HCT116 (cell line): ENCODE results near the gene CEBPA. TPM values are rescaled to one million over a fixed set of nuclear protein-coding genes. Genes with fewer than 3 reads are reported as not detected.
A peak's percentile ranks its signal among the peaks of the same experiment; 100 is the strongest.

Source experiments
- ATAC-seq: fragments of 200-7000 bp; cut with Tn5 transposase; 2 replicates; pipeline ENCODE4 v1.9.1; 2020; ENCODE audit warnings: mild to moderate bottlenecking, moderate library complexity
- BruUV-seq: library from RNA; stranded (reverse); fragments of 400-500 nt; replicated peaks from 2 replicates; lab custom pipeline; 2021; lab: Mats Ljungman, UMichigan
- CTCF ChIA-PET: fragments of 300-600 bp; sonication (Branson Sonifier 250); formaldehyde crosslinking; loops from one replicate; lab custom pipeline; 2021; ENCODE audit warnings: antibody characterized with exemption; lab: Charles Lee
- POLR2A ChIA-PET: fragments of 300-600, 350-600 bp; sonication (Branson Sonifier 250); formaldehyde crosslinking; loops from one replicate; lab custom pipeline; 2021; ENCODE audit warnings: antibody characterized with exemption; lab: Charles Lee
- RAD21 ChIA-PET, 2 experiments: fragments of 300-600 bp; sonication (Branson Sonifier 250); formaldehyde crosslinking; loops; one replicate each; lab custom pipeline; 2023; ENCODE audit warnings: low total read pairs in 2 of 2; ENCODE audit not compliant: uncharacterized antibody in 2 of 2, unreplicated experiment in 2 of 2, low non-redundant PET in 1 of 2; lab: Charles Lee
- DNase-seq: peaks from one replicate; pipeline ENCODE4 v3.0.0-alpha.2; 2010; ENCODE audit warnings: low read depth, low spot score
- H2AFZ ChIP-seq: fragments of 200-600 bp; shearing (Covaris generic), sonication (generic); 2 replicates; pipeline ENCODE4 v1.6.1; 2017; ENCODE audit warnings: low read depth, mixed run types, mixed read lengths, antibody characterized with exemption, low read length; ENCODE audit not compliant: poor library complexity, severe bottlenecking
- H3K27ac ChIP-seq: 2 replicates; pipeline ENCODE4 v1.5.1; 2012; ENCODE audit warnings: low read depth, low read length
- H3K27me3 ChIP-seq: fragments of 200-600 bp; sonication (generic); 2 replicates; pipeline ENCODE4 v1.6.1; 2016; ENCODE audit warnings: mixed run types, low read length, mixed read lengths; ENCODE audit not compliant: insufficient read depth
- H3K36me3 ChIP-seq, 2 experiments: fragments of 200-500 bp in 1 of 2; fragments of 200-600 bp in 1 of 2; sonication (Bioruptor generic) in 1 of 2; sonication (generic) in 1 of 2; 2 replicates each; pipeline versions ENCODE4 v1.5.1 to v1.6.1; 2014 to 2016; ENCODE audit warnings: low read length in 2 of 2, inconsistent platforms in 1 of 2, mixed read lengths in 1 of 2, mixed run types in 1 of 2; ENCODE audit not compliant: insufficient read depth in 2 of 2, control insufficient read depth in 1 of 2
- H3K4me1 ChIP-seq, 2 experiments: fragments of 200-600 bp in 1 of 2; sonication (generic) in 1 of 2; 2 replicates each; pipeline versions ENCODE4 v1.5.1 to v1.6.1; 2012 to 2017; ENCODE audit warnings: low read length in 2 of 2, inconsistent platforms in 1 of 2, mild to moderate bottlenecking in 1 of 2, mixed read lengths in 1 of 2, mixed run types in 1 of 2, moderate library complexity in 1 of 2; ENCODE audit not compliant: insufficient read depth in 2 of 2, control insufficient read depth in 1 of 2
- H3K4me2 ChIP-seq: fragments of 200-600 bp; sonication (generic); 2 replicates; pipeline ENCODE4 v1.6.1; 2017; ENCODE audit warnings: mixed run types, low read length, mixed read lengths
- H3K4me3 ChIP-seq, 2 experiments: fragments of 200-600 bp in 1 of 2; sonication (generic) in 1 of 2; replicated peaks in 1 of 2; 2 replicates each; pipeline ENCODE4 v1.5.1; 2011 to 2016; ENCODE audit warnings: low read length in 2 of 2, control low read depth in 1 of 2, low read depth in 1 of 2, mild to moderate bottlenecking in 1 of 2, mixed read lengths in 1 of 2, mixed run types in 1 of 2
- H3K79me2 ChIP-seq: fragments of 200-600 bp; sonication (generic); 2 replicates; pipeline ENCODE4 v1.6.1; 2017; ENCODE audit warnings: mild to moderate bottlenecking, mixed run types, low read length, moderate library complexity, mixed read lengths; ENCODE audit not compliant: insufficient read depth
- H3K9ac ChIP-seq: fragments of 200-600 bp; sonication (generic); 2 replicates; pipeline ENCODE4 v1.6.1; 2016; ENCODE audit warnings: low read length, mixed read lengths
- H3K9me2 ChIP-seq: fragments of 200-600 bp; sonication (generic), shearing (Covaris generic); 2 replicates; pipeline ENCODE4 v1.6.1; 2017; ENCODE audit warnings: mixed run types, mild to moderate bottlenecking, moderate library complexity; ENCODE audit not compliant: insufficient read depth
- H3K9me3 ChIP-seq, 2 experiments: fragments of 200-500 bp in 1 of 2; fragments of 200-600 bp in 1 of 2; sonication (Bioruptor generic) in 1 of 2; sonication (generic) in 1 of 2; 2 replicates each; pipeline ENCODE4 v1.6.1; 2014 to 2017; ENCODE audit warnings: low read length in 2 of 2, mixed read lengths in 2 of 2, inconsistent platforms in 1 of 2, low read depth in 1 of 2, mild to moderate bottlenecking in 1 of 2, mixed run types in 1 of 2, moderate library complexity in 1 of 2; ENCODE audit not compliant: control insufficient read depth in 1 of 2, insufficient read depth in 1 of 2
- H4K20me1 ChIP-seq: fragments of 200-600 bp; sonication (generic), shearing (Covaris generic); 2 replicates; pipeline ENCODE4 v1.6.1; 2017; ENCODE audit warnings: mixed run types, mild to moderate bottlenecking, moderate library complexity; ENCODE audit not compliant: insufficient read depth
- CEBPB ChIP-seq: IDR thresholded peaks from 2 replicates; pipeline ENCODE4 v1.6.1; 2012; ENCODE audit warnings: low read depth
- EGR1 ChIP-seq: IDR thresholded peaks from 2 replicates; pipeline ENCODE4 v1.6.1; 2012; ENCODE audit warnings: low read depth
- ELF1 ChIP-seq: IDR thresholded peaks from 2 replicates; pipeline ENCODE4 v1.6.1; 2012; ENCODE audit warnings: low read depth, borderline replicate concordance
- EZH2 ChIP-seq: fragments of 200-600 bp; sonication (generic); IDR thresholded peaks from 2 replicates; pipeline ENCODE4 v1.6.1; 2017; ENCODE audit warnings: antibody characterized with exemption, mixed run types
- EZH2phosphoT487 ChIP-seq: fragments of 200-600 bp; IDR thresholded peaks from 2 replicates; pipeline ENCODE4 v1.6.1; 2018; ENCODE audit warnings: antibody characterized with exemption, borderline replicate concordance
- FOSL1 ChIP-seq: IDR thresholded peaks from 2 replicates; pipeline ENCODE4 v1.6.1; 2012; ENCODE audit warnings: low read depth
- JUND ChIP-seq: IDR thresholded peaks from 2 replicates; pipeline ENCODE4 v1.6.1; 2012
- POLR2A ChIP-seq: IDR thresholded peaks from 2 replicates; pipeline ENCODE4 v1.7.0; 2011; ENCODE audit warnings: borderline replicate concordance; ENCODE audit not compliant: insufficient read depth, insufficient read length; ENCODE audit errors: extremely low read depth
- SP1 ChIP-seq: IDR thresholded peaks from 2 replicates; pipeline ENCODE4 v1.6.1; 2012; ENCODE audit warnings: low read depth
- ZFX ChIP-seq: fragments of 450-650 bp; IDR thresholded peaks from 2 replicates; pipeline ENCODE4 v1.6.1; 2017
- ZNF274 ChIP-seq: fragments of 200-500 bp; sonication (Bioruptor generic); IDR thresholded peaks from 2 replicates; pipeline ENCODE4 v1.6.1; 2014; ENCODE audit warnings: mild to moderate bottlenecking, low read depth, low read length, inconsistent platforms
- intact Hi-C: fragments of 100-400 bp; cut with micrococcal nuclease; formaldehyde crosslinking; loops from 2 replicates; pipeline ENCODE4 v1.10.0; 2022
- total RNA-seq: library from RNA; stranded (reverse); gene quantifications from one replicate; pipeline ENCODE4 v1.2.1, GENCODE V29; 2021; ENCODE audit not compliant: unreplicated experiment
- TF ChIP-seq, protein P1 (sequence below): IDR thresholded peaks from 2 replicates; pipeline ENCODE4 v1.6.1; 2012
- TF ChIP-seq, protein P2 (sequence below), 3 experiments: fragments of 200-600 bp in 1 of 3; sonication (generic) in 1 of 3; IDR thresholded peaks in 2 of 3; conservative IDR thresholded peaks in 1 of 3; 2 replicates each; pipeline ENCODE4 v1.5.1; 2012 to 2017; ENCODE audit warnings: low read depth in 2 of 3, low read length in 2 of 3, antibody characterized with exemption in 1 of 3, borderline replicate concordance in 1 of 3, control low read depth in 1 of 3, mild to moderate bottlenecking in 1 of 3, mixed read lengths in 1 of 3, mixed run types in 1 of 3, moderate library complexity in 1 of 3; ENCODE audit not compliant: insufficient read depth in 1 of 3
- TF ChIP-seq, protein P3 (sequence below): IDR thresholded peaks from 2 replicates; pipeline ENCODE4 v1.6.1; 2012; ENCODE audit warnings: low read depth
- TF ChIP-seq, protein P4 (sequence below): IDR thresholded peaks from 2 replicates; pipeline ENCODE4 v1.6.1; 2012

CEBPA gene
- total RNA-seq, 1 experiment from 2014 or later: 7.0 TPM

- Histone ChIP-seq H3K79me2 (no peaks in the 10 kb centered on the region), H3K9ac (peak overlapping the region; percentile 67; the same call in 1 of the 2 replicates), H3K4me2 (peak overlapping the region; percentile 96), H4K20me1 (no peaks in the 10 kb centered on the region), H3K9me3 (no peaks in the 10 kb centered on the region), H3K36me3 (no peaks in the 10 kb centered on the region), H2AFZ (no peak overlapping the region), H3K4me3 (peak overlapping the region; percentile 37 to 82), H3K27me3 (no peaks in the 10 kb centered on the region), H3K9me2 (no peaks in the 10 kb centered on the region), H3K4me1 (peaks cover 16 to 28% of the 10 kb centered on the region in 2 experiments; a peak in 3 of 4 replicates), H3K27ac (peak overlapping the region; percentile 84; the same call in 1 of the 2 replicates)
- BruUV-seq: no TSS peak
- ATAC-seq: no peak
- no peak for DNase-seq
- ChIA-PET POLR2A (interaction anchor here (1.6 kb wide), 1 partner anchor 9 kb away, joined by 5 read pairs; no protein-coding TSS in a partner anchor), CTCF (no interaction called here), RAD21 (no interaction called here)
- intact Hi-C loops: loop anchor here (5.0 kb wide), 1 partner anchor 54 kb away; no protein-coding TSS in a partner anchor
- TF ChIP-seq SP1: no peak
Measured at GRCh38 chr19:33301144-33301899, 1.0 kb downstream of the CEBPA start.

GRCh38 chr19:33300894-33301143 lies 1.5 kb downstream of the CEBPA start:
- H3K9me3 ChIP-seq: no peaks in the 10 kb centered on the region
- H3K4me2 ChIP-seq: peak overlapping the region; percentile 96; the same call in 1 of the 2 replicates
- no TSS peak for BruUV-seq
- H3K27ac ChIP-seq: no peak overlapping the region
- H3K79me2 ChIP-seq: no peaks in the 10 kb centered on the region
- CTCF ChIA-PET: no interaction called here
- no peaks in the 10 kb centered on the region for H3K27me3 ChIP-seq
- ATAC-seq: no peak
- peaks cover 16 to 28% of the 10 kb centered on the region in 2 experiments; a peak in 3 of 4 replicates for H3K4me1 ChIP-seq
- RAD21 ChIA-PET: no interaction called here
- H2AFZ ChIP-seq: no peak overlapping the region
- intact Hi-C loops: loop anchor here (5.0 kb wide), 1 partner anchor 54 kb away; no protein-coding TSS in a partner anchor
- no peaks in the 10 kb centered on the region for H4K20me1 ChIP-seq
- H3K9ac ChIP-seq: no peak overlapping the region
- H3K9me2 ChIP-seq: no peaks in the 10 kb centered on the region
- H3K4me3 ChIP-seq: no peak overlapping the region
- POLR2A ChIA-PET: interaction anchor here (1.6 kb wide), 1 partner anchor 9 kb away, joined by 5 read pairs; no protein-coding TSS in a partner anchor
- no peaks in the 10 kb centered on the region for H3K36me3 ChIP-seq
- DNase-seq: no peak
- TF ChIP-seq, protein P1, sequence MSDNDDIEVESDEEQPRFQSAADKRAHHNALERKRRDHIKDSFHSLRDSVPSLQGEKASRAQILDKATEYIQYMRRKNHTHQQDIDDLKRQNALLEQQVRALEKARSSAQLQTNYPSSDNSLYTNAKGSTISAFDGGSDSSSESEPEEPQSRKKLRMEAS: no peak
- TF ChIP-seq EZH2phosphoT487: no peak
- no peak for TF ChIP-seq JUND
- no peak for TF ChIP-seq EZH2
- TF ChIP-seq EGR1: no peak
- TF ChIP-seq ZNF274: no peak
- TF ChIP-seq ELF1: no peak
- TF ChIP-seq, protein P2, sequence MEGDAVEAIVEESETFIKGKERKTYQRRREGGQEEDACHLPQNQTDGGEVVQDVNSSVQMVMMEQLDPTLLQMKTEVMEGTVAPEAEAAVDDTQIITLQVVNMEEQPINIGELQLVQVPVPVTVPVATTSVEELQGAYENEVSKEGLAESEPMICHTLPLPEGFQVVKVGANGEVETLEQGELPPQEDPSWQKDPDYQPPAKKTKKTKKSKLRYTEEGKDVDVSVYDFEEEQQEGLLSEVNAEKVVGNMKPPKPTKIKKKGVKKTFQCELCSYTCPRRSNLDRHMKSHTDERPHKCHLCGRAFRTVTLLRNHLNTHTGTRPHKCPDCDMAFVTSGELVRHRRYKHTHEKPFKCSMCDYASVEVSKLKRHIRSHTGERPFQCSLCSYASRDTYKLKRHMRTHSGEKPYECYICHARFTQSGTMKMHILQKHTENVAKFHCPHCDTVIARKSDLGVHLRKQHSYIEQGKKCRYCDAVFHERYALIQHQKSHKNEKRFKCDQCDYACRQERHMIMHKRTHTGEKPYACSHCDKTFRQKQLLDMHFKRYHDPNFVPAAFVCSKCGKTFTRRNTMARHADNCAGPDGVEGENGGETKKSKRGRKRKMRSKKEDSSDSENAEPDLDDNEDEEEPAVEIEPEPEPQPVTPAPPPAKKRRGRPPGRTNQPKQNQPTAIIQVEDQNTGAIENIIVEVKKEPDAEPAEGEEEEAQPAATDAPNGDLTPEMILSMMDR (IDR thresholded peaks at IDR 0.05 in 2 of 3, conservative IDR thresholded peaks at IDR 0.05 in 1 of 3; ENCODE audit: borderline replicate concordance in 1 of 3, insufficient read depth in 1 of 3, low read depth in 2 of 3, low read length in 2 of 3): no peak
- TF ChIP-seq, protein P3, sequence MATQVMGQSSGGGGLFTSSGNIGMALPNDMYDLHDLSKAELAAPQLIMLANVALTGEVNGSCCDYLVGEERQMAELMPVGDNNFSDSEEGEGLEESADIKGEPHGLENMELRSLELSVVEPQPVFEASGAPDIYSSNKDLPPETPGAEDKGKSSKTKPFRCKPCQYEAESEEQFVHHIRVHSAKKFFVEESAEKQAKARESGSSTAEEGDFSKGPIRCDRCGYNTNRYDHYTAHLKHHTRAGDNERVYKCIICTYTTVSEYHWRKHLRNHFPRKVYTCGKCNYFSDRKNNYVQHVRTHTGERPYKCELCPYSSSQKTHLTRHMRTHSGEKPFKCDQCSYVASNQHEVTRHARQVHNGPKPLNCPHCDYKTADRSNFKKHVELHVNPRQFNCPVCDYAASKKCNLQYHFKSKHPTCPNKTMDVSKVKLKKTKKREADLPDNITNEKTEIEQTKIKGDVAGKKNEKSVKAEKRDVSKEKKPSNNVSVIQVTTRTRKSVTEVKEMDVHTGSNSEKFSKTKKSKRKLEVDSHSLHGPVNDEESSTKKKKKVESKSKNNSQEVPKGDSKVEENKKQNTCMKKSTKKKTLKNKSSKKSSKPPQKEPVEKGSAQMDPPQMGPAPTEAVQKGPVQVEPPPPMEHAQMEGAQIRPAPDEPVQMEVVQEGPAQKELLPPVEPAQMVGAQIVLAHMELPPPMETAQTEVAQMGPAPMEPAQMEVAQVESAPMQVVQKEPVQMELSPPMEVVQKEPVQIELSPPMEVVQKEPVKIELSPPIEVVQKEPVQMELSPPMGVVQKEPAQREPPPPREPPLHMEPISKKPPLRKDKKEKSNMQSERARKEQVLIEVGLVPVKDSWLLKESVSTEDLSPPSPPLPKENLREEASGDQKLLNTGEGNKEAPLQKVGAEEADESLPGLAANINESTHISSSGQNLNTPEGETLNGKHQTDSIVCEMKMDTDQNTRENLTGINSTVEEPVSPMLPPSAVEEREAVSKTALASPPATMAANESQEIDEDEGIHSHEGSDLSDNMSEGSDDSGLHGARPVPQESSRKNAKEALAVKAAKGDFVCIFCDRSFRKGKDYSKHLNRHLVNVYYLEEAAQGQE: no peak
- TF ChIP-seq ZFX: no peak
- TF ChIP-seq FOSL1: no peak
- no peak for TF ChIP-seq POLR2A
- no peak for TF ChIP-seq CEBPB
- TF ChIP-seq, protein P4, sequence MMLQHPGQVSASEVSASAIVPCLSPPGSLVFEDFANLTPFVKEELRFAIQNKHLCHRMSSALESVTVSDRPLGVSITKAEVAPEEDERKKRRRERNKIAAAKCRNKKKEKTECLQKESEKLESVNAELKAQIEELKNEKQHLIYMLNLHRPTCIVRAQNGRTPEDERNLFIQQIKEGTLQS: no peak
